Liver (tissue), 9 donors: ENCODE data around the gene MAPK4. TPM values are rescaled to one million over a fixed set of nuclear protein-coding genes. Genes with fewer than 3 reads are reported as not detected.

Experiments
- DNase-seq: peaks from one replicate; pipeline ENCODE4 v3.0.0-alpha.2; 2017; ENCODE audit warnings: low spot score
- H3K27ac ChIP-seq, 2 donors: one replicate each; pipeline ENCODE4 v1.7.0; 2013; ENCODE audit warnings: inconsistent platforms in 2 of 2, low read length in 2 of 2, control low read depth in 1 of 2, low read depth in 1 of 2, mild to moderate bottlenecking in 1 of 2
- H3K27me3 ChIP-seq, 4 donors: one replicate each; pipeline versions ENCODE4 v1.6.1 to v1.7.0; 2013; ENCODE audit warnings: low read length in 3 of 4, inconsistent platforms in 1 of 4, mild to moderate bottlenecking in 1 of 4, moderate library complexity in 1 of 4; ENCODE audit not compliant: control insufficient read depth in 4 of 4, insufficient read depth in 4 of 4
- H3K36me3 ChIP-seq, 4 donors: one replicate each; pipeline versions ENCODE4 v1.6.1 to v1.7.0; 2013; ENCODE audit warnings: low read length in 3 of 4, mild to moderate bottlenecking in 3 of 4, low read depth in 1 of 4, moderate library complexity in 1 of 4; ENCODE audit not compliant: control insufficient read depth in 4 of 4, insufficient read depth in 3 of 4
- H3K4me1 ChIP-seq, 4 donors: one replicate each; pipeline versions ENCODE4 v1.6.1 to v1.7.0; 2013; ENCODE audit warnings: low read length in 3 of 4, mild to moderate bottlenecking in 3 of 4, moderate library complexity in 1 of 4; ENCODE audit not compliant: control insufficient read depth in 4 of 4, insufficient read depth in 4 of 4
- H3K4me3 ChIP-seq, 3 donors: one replicate each; pipeline versions ENCODE4 v1.6.1 to v1.7.0; 2013; ENCODE audit warnings: low read length in 3 of 3, control low read depth in 1 of 3, low read depth in 1 of 3, mild to moderate bottlenecking in 1 of 3
- H3K9ac ChIP-seq, 2 donors: one replicate each; pipeline ENCODE4 v1.7.0; 2013; ENCODE audit warnings: low read length in 2 of 2, mild to moderate bottlenecking in 2 of 2, moderate library complexity in 2 of 2, control low read depth in 1 of 2, low read depth in 1 of 2
- H3K9me3 ChIP-seq, 4 donors: one replicate each; pipeline versions ENCODE4 v1.6.1 to v1.7.0; 2013; ENCODE audit warnings: low read length in 3 of 4; ENCODE audit not compliant: control insufficient read depth in 4 of 4
- ATF3 ChIP-seq: IDR thresholded peaks from 2 replicates; pipeline ENCODE4 v1.6.1; 2016; ENCODE audit warnings: antibody characterized with exemption
- EGR1 ChIP-seq, 2 donors: IDR thresholded peaks; 2 replicates each; pipeline ENCODE4 v1.6.1; 2016 to 2018; ENCODE audit warnings: antibody characterized with exemption in 2 of 2, low read depth in 2 of 2
- FOXA1 ChIP-seq: IDR thresholded peaks from 2 replicates; pipeline ENCODE4 v1.6.1; 2016; ENCODE audit warnings: antibody characterized with exemption
- FOXA2 ChIP-seq: IDR thresholded peaks from 2 replicates; pipeline ENCODE4 v1.6.1; 2016; ENCODE audit warnings: antibody characterized with exemption
- GABPA ChIP-seq, 2 donors: IDR thresholded peaks in 1 of 2; conservative IDR thresholded peaks in 1 of 2; 2 replicates each; pipeline ENCODE4 v1.6.1; 2016; ENCODE audit warnings: antibody characterized with exemption in 2 of 2, mild to moderate bottlenecking in 1 of 2, moderate library complexity in 1 of 2
- HNF4G ChIP-seq: IDR thresholded peaks from 2 replicates; pipeline ENCODE4 v1.6.1; 2016; ENCODE audit warnings: antibody characterized with exemption
- JUND ChIP-seq, 2 donors: IDR thresholded peaks; 2 replicates each; pipeline ENCODE4 v1.6.1; 2016; ENCODE audit warnings: antibody characterized with exemption in 2 of 2
- MAX ChIP-seq: IDR thresholded peaks from 2 replicates; pipeline ENCODE4 v1.6.1; 2016; ENCODE audit warnings: antibody characterized with exemption
- NR2F2 ChIP-seq: IDR thresholded peaks from 2 replicates; pipeline ENCODE4 v1.6.1; 2016; ENCODE audit warnings: antibody characterized with exemption
- RAD21 ChIP-seq, 2 donors: IDR thresholded peaks; 2 replicates each; pipeline ENCODE4 v1.6.1; 2016; ENCODE audit warnings: antibody characterized with exemption in 2 of 2, mild to moderate bottlenecking in 2 of 2
- RXRA ChIP-seq, 2 donors: IDR thresholded peaks; 2 replicates each; pipeline ENCODE4 v1.6.1; 2017 to 2018; ENCODE audit warnings: antibody characterized with exemption in 2 of 2, mild to moderate bottlenecking in 1 of 2
- SP1 ChIP-seq: IDR thresholded peaks from 2 replicates; pipeline ENCODE4 v1.6.1; 2018; ENCODE audit warnings: antibody characterized with exemption, mild to moderate bottlenecking
- TAF1 ChIP-seq: conservative IDR thresholded peaks from 2 replicates; pipeline ENCODE4 v1.6.1; 2016; ENCODE audit warnings: antibody characterized with exemption, mild to moderate bottlenecking
- ZBTB33 ChIP-seq: IDR thresholded peaks from 2 replicates; pipeline ENCODE4 v1.6.1; 2016; ENCODE audit warnings: antibody characterized with exemption
- WGBS: extraction: QIAGEN DNeasy Blood & Tissue Kit; methylation state at CpG from one replicate; pipeline ENCODE4 v1.1.7; 2013; 5-methylcytosine and 5-hydroxymethylcytosine counted together
- polyA plus RNA-seq, 2 donors: library from polyadenylated mRNA; stranded (reverse) in 1 of 2; unstranded in 1 of 2; fragments of 200-250 nt in 1 of 2; fragments of >200 nt in 1 of 2; fragmentation: Nextera tagmentation in 1 of 2; extraction: Ambion mirVana in 1 of 2; gene quantifications; one replicate each; pipeline versions ENCODE4 v1.2.1 to v1.2.3, GENCODE V29; 2013 to 2015
- total RNA-seq, 2 donors: library from RNA; depleted of rRNA; stranded (reverse); fragments of >200 nt; gene quantifications; one replicate each; pipeline ENCODE4 v1.2.3, GENCODE V29; 2014
- donor health status: healthy.
- donor health status: healthy.
- donor health status: healthy.
- donor health status: healthy.
- donor health status: healthy.

Gene MAPK4
- total and polyA plus RNA-seq, 4 donors, result under 0.01 to 4.9 (median 1.5) TPM

GRCh38 chr18:50647237-50647636 lies 87.3 kb downstream of the MAPK4 start:
- DNase-seq, result no peak
- 88% methylated on average over 7 of the region's 7 CpGs for WGBS
- Histone ChIP-seq H3K9me3 (no peaks in the 10 kb centered on the region), H3K27me3 (no peaks in the 10 kb centered on the region), H3K9ac (no peak overlapping the region), H3K36me3 (no peaks in the 10 kb centered on the region), H3K4me1 (no peaks in the 10 kb centered on the region), H3K4me3 (no peak overlapping the region), H3K27ac (no peak overlapping the region)
- TF ChIP-seq NR2F2 (no peak), RAD21 (IDR thresholded peaks at IDR 0.05) (no peak), HNF4G (no peak)

- Histone ChIP-seq H3K36me3 (no peaks in the 10 kb centered on the region), H3K9me3 (no peaks in the 10 kb centered on the region), H3K4me1 (no peaks in the 10 kb centered on the region), H3K4me3 (no peak overlapping the region), H3K9ac (no peak overlapping the region), H3K27ac (no peak overlapping the region), H3K27me3 (no peaks in the 10 kb centered on the region)
- TF ChIP-seq GABPA (IDR thresholded peaks at IDR 0.05 in 1 of 2, conservative IDR thresholded peaks at IDR 0.05 in 1 of 2) (no peak), ZBTB33 (no peak), FOXA1 (no peak), ATF3 (no peak), RXRA (IDR thresholded peaks at IDR 0.05) (no peak), RAD21 (IDR thresholded peaks at IDR 0.05) (no peak), NR2F2 (no peak), JUND (IDR thresholded peaks at IDR 0.05) (no peak), FOXA2 (no peak)
- DNase-seq, result no peak
These were observed 87.9 kb downstream of the MAPK4 start for GRCh38 chr18:50647792-50648191.

GRCh38 chr18:50649821-50650220 lies 89.9 kb downstream of the MAPK4 start:
- Histone ChIP-seq H3K27me3 (no peaks in the 10 kb centered on the region), H3K9ac (no peak overlapping the region), H3K27ac (no peak overlapping the region), H3K4me3 (no peak overlapping the region), H3K9me3 (no peaks in the 10 kb centered on the region), H3K36me3 (no peaks in the 10 kb centered on the region), H3K4me1 (peaks cover 1 to 11% (median 7%) of the 10 kb centered on the region in 4 donors)
- DNase-seq, result no peak
- 86% methylated on average over 4 of the region's 4 CpGs for WGBS
- no peak for TF ChIP-seq RXRA (IDR thresholded peaks at IDR 0.05)
- TF ChIP-seq SP1, result no peak
- TF ChIP-seq MAX, result no peak
- no peak for TF ChIP-seq EGR1 (IDR thresholded peaks at IDR 0.05; ENCODE audit: low read depth in 2 of 2)
- TF ChIP-seq TAF1, result no peak
- no peak for TF ChIP-seq NR2F2

GRCh38 chr18:50651334-50651733 lies 91.4 kb downstream of the MAPK4 start:
- DNase-seq, result no peak
- H3K4me1 ChIP-seq, result peaks cover 1 to 15% (median 11%) of the 10 kb centered on the region in 4 donors
- H3K36me3 ChIP-seq, result no peaks in the 10 kb centered on the region
- 94% methylated on average over 7 of the region's 7 CpGs for WGBS
- TF ChIP-seq ZBTB33, result no peak
- TF ChIP-seq FOXA1, result no peak
- no peak for TF ChIP-seq NR2F2
- TF ChIP-seq TAF1, result no peak
- no peaks in the 10 kb centered on the region for H3K9me3 ChIP-seq
- H3K27ac ChIP-seq, result no peak overlapping the region
- no peak overlapping the region for H3K9ac ChIP-seq
- H3K27me3 ChIP-seq, result no peaks in the 10 kb centered on the region
- no peak overlapping the region for H3K4me3 ChIP-seq
